ENCODE data around the gene BCAR1. TPM values are rescaled to one million over a fixed set of nuclear protein-coding genes. Genes with fewer than 3 reads are reported as not detected.

The BCAR1 gene
- total RNA-seq, 1 experiment from 2014 or later, result 95.6 TPM

GRCh38 chr16:75222271-75222783 is 29.1 kb downstream of the BCAR1 start:
- DNase-seq (ENCODE audit: low spot score), result no peak
- peaks cover 1% of the 10 kb centered on the region; the same call in 1 of the 2 replicates for H3K4me1 Mint-ChIP-seq
- H3K9me3 Mint-ChIP-seq, result no peaks in the 10 kb centered on the region
- TF ChIP-seq, protein P1, sequence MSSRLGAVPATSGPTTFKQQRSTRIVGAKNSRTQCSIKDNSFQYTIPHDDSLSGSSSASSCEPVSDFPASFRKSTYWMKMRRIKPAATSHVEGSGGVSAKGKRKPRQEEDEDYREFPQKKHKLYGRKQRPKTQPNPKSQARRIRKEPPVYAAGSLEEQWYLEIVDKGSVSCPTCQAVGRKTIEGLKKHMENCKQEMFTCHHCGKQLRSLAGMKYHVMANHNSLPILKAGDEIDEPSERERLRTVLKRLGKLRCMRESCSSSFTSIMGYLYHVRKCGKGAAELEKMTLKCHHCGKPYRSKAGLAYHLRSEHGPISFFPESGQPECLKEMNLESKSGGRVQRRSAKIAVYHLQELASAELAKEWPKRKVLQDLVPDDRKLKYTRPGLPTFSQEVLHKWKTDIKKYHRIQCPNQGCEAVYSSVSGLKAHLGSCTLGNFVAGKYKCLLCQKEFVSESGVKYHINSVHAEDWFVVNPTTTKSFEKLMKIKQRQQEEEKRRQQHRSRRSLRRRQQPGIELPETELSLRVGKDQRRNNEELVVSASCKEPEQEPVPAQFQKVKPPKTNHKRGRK (CRISPR knock-in tag; IDR thresholded peaks at IDR 0.05; ENCODE audit: borderline replicate concordance), result no peak
- no peak for TF ChIP-seq ZNF219 (CRISPR knock-in tag; IDR thresholded peaks at IDR 0.05; ENCODE audit: borderline replicate concordance)
- no peak for TF ChIP-seq ERG (CRISPR knock-in tag; IDR thresholded peaks at IDR 0.05)
- TF ChIP-seq, protein P2, sequence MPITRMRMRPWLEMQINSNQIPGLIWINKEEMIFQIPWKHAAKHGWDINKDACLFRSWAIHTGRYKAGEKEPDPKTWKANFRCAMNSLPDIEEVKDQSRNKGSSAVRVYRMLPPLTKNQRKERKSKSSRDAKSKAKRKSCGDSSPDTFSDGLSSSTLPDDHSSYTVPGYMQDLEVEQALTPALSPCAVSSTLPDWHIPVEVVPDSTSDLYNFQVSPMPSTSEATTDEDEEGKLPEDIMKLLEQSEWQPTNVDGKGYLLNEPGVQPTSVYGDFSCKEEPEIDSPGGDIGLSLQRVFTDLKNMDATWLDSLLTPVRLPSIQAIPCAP (CRISPR knock-in tag; IDR thresholded peaks at IDR 0.05), result no peak
- no peak for TF ChIP-seq GABPB1 (CRISPR knock-in tag; IDR thresholded peaks at IDR 0.05)
- no peak for TF ChIP-seq SOX15 (CRISPR knock-in tag; IDR thresholded peaks at IDR 0.05)
- no peak for TF ChIP-seq ZBTB21 (CRISPR knock-in tag; IDR thresholded peaks at IDR 0.05; ENCODE audit: borderline replicate concordance)
- no peak for TF ChIP-seq TEAD1 (CRISPR knock-in tag; IDR thresholded peaks at IDR 0.05)
- no peak for TF ChIP-seq FOXK1 (CRISPR knock-in tag; IDR thresholded peaks at IDR 0.05)
- no peak for TF ChIP-seq KAT7 (CRISPR knock-in tag; IDR thresholded peaks at IDR 0.05; ENCODE audit: borderline replicate concordance)
- TF ChIP-seq ZNF416 (CRISPR knock-in tag; IDR thresholded peaks at IDR 0.05), result no peak
- TF ChIP-seq ZNF396 (CRISPR knock-in tag; IDR thresholded peaks at IDR 0.05; ENCODE audit: borderline replicate concordance), result no peak
- no peak for TF ChIP-seq ZNF423 (CRISPR knock-in tag; IDR thresholded peaks at IDR 0.05)
- no peak for TF ChIP-seq CREM (CRISPR knock-in tag; IDR thresholded peaks at IDR 0.05)
- no peak for TF ChIP-seq NR1H2 (CRISPR knock-in tag; IDR thresholded peaks at IDR 0.05)
- no peak for TF ChIP-seq USF1 (CRISPR knock-in tag; IDR thresholded peaks at IDR 0.05)
- CTCF ChIA-PET, result interaction anchor here (1.6 kb wide), 1 partner anchor 23 kb away, joined by 7 read pairs; no protein-coding TSS in a partner anchor
- H3K27ac Mint-ChIP-seq, result peak overlapping the region; percentile 85
- POLR2A ChIA-PET, result no interaction called here
- no peaks in the 10 kb centered on the region for H3K36me3 Mint-ChIP-seq
- H3K27me3 Mint-ChIP-seq (ENCODE audit: low read depth), result no peaks in the 10 kb centered on the region
- H3K4me3 Mint-ChIP-seq, result no peak overlapping the region
- no peak for ATAC-seq

- TF ChIP-seq IRF2 (CRISPR knock-in tag; IDR thresholded peaks at IDR 0.05; ENCODE audit: borderline replicate concordance, low read depth) (no peak), USF1 (CRISPR knock-in tag; IDR thresholded peaks at IDR 0.05) (no peak), GABPB1 (CRISPR knock-in tag; IDR thresholded peaks at IDR 0.05) (no peak), ZNF219 (CRISPR knock-in tag; IDR thresholded peaks at IDR 0.05; ENCODE audit: borderline replicate concordance) (no peak), OVOL2 (CRISPR knock-in tag; IDR thresholded peaks at IDR 0.05; ENCODE audit: borderline replicate concordance) (no peak), ZNF232 (CRISPR knock-in tag; IDR thresholded peaks at IDR 0.05) (no peak), ATF1 (CRISPR knock-in tag; IDR thresholded peaks at IDR 0.05) (no peak), GRHL2 (CRISPR knock-in tag; IDR thresholded peaks at IDR 0.05; ENCODE audit: insufficient replicate concordance, severe bottlenecking) (no peak), ZNF121 (CRISPR knock-in tag; IDR thresholded peaks at IDR 0.05) (no peak), E2F4 (CRISPR knock-in tag; IDR thresholded peaks at IDR 0.05; ENCODE audit: borderline replicate concordance, low read depth) (no peak), TEAD4 (CRISPR knock-in tag; IDR thresholded peaks at IDR 0.05) (no peak), USF2 (CRISPR knock-in tag; IDR thresholded peaks at IDR 0.05) (no peak)
- TF ChIP-seq, protein P3, sequence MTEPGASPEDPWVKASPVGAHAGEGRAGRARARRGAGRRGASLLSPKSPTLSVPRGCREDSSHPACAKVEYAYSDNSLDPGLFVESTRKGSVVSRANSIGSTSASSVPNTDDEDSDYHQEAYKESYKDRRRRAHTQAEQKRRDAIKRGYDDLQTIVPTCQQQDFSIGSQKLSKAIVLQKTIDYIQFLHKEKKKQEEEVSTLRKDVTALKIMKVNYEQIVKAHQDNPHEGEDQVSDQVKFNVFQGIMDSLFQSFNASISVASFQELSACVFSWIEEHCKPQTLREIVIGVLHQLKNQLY (CRISPR knock-in tag; IDR thresholded peaks at IDR 0.05), result no peak
- H3K4me1 Mint-ChIP-seq, result no peaks in the 10 kb centered on the region
- no peaks in the 10 kb centered on the region for H3K9me3 Mint-ChIP-seq
- no peak overlapping the region for H3K27ac Mint-ChIP-seq
- no peaks in the 10 kb centered on the region for H3K36me3 Mint-ChIP-seq
- ChIA-PET CTCF (interaction anchor here (0.8 to 1.0 kb wide), 2 partner anchors 17 to 166 kb away, joined by 3 to 4 read pairs; no protein-coding TSS in a partner anchor), POLR2A (interaction anchor here (0.5 to 1.0 kb wide), 3 partner anchors 41 to 201 kb away, joined by 3 to 4 read pairs (median 3); no protein-coding TSS in a partner anchor)
- DNase-seq (ENCODE audit: low spot score) (no peak), ATAC-seq (no peak)
- H3K4me3 Mint-ChIP-seq, result no peak overlapping the region
- no peaks in the 10 kb centered on the region for H3K27me3 Mint-ChIP-seq (ENCODE audit: low read depth)
Observed at GRCh38 chr16:75219838-75220237, 31.6 kb downstream of the BCAR1 start.

Data from WTC11 (cell line).